IMR-90 (cell line): Measurements from ENCODE around the gene DYNLRB1. TPM values are rescaled to one million over a fixed set of nuclear protein-coding genes. Genes with fewer than 3 reads are reported as not detected.
A peak's percentile ranks its signal among the peaks of the same experiment; 100 is the strongest.

Experiments
- ATAC-seq: fragments of 200-7000 bp; cut with Tn5 transposase; 2 replicates; pipeline ENCODE4 v1.9.1; 2020; ENCODE audit warnings: low read depth, mild to moderate bottlenecking, moderate library complexity
- BruUV-seq: library from RNA; stranded (reverse); fragments of 400-500 nt; replicated peaks from 2 replicates; lab custom pipeline; 2021; lab: Mats Ljungman, UMichigan
- CTCF ChIA-PET: fragments of 300-600 bp; formaldehyde crosslinking; extraction: SDS; loops from one replicate; lab custom pipeline; 2021; ENCODE audit warnings: antibody characterized with exemption; lab: Yijun Ruan, JAX
- POLR2A ChIA-PET: fragments of 300-600 bp; sonication (Branson Sonifier 250); formaldehyde crosslinking; loops from one replicate; lab custom pipeline; 2022; ENCODE audit warnings: antibody characterized with exemption; ENCODE audit not compliant: unreplicated experiment; lab: Charles Lee
- DNase-seq: peaks from one replicate; pipeline ENCODE4 v3.0.0; 2013
- H2AFZ ChIP-seq: replicated peaks from 2 replicates; pipeline ENCODE3; 2013; ENCODE audit warnings: low read length, mild to moderate bottlenecking; ENCODE audit not compliant: poor library complexity
- H2AK5ac ChIP-seq: 2 replicates; pipeline ENCODE4 v1.6.1; 2013; ENCODE audit warnings: low read depth, low read length, inconsistent platforms
- H2AK9ac ChIP-seq: replicated peaks from 2 replicates; pipeline ENCODE3; 2013; ENCODE audit warnings: mild to moderate bottlenecking, low read depth, low read length, moderate library complexity; ENCODE audit not compliant: poor library complexity
- H2BK120ac ChIP-seq: 2 replicates; pipeline ENCODE4 v1.6.1; 2013; ENCODE audit warnings: low read depth, low read length, inconsistent platforms
- H2BK15ac ChIP-seq: 3 replicates; pipeline ENCODE4 v1.6.1; 2013; ENCODE audit warnings: low read depth, low read length, inconsistent platforms
- H2BK20ac ChIP-seq: 2 replicates; pipeline ENCODE4 v1.6.1; 2013; ENCODE audit warnings: low read depth, mild to moderate bottlenecking, inconsistent platforms, low read length, moderate library complexity
- H2BK5ac ChIP-seq: 2 replicates; pipeline ENCODE4 v1.6.1; 2013; ENCODE audit warnings: mild to moderate bottlenecking, low read depth, low read length, inconsistent platforms; ENCODE audit not compliant: poor library complexity, severe bottlenecking
- H3K14ac ChIP-seq: replicated peaks from 2 replicates; pipeline ENCODE4 v1.6.1; 2013; ENCODE audit warnings: low read depth, low read length, inconsistent platforms
- H3K18ac ChIP-seq: 2 replicates; pipeline ENCODE4 v1.6.1; 2013; ENCODE audit warnings: low read depth, low read length, control low read depth
- H3K23ac ChIP-seq: 2 replicates; pipeline ENCODE4 v1.6.1; 2013; ENCODE audit warnings: low read depth, low read length, inconsistent platforms
- H3K27ac ChIP-seq: 2 replicates; pipeline ENCODE4 v1.5.1; 2013; ENCODE audit warnings: mild to moderate bottlenecking, control low read depth, low read length; ENCODE audit not compliant: insufficient read depth
- H3K27me3 ChIP-seq: 2 replicates; pipeline ENCODE4 v1.6.1; 2013; ENCODE audit warnings: low read length; ENCODE audit not compliant: control insufficient read depth, insufficient read depth
- H3K36me3 ChIP-seq: 2 replicates; pipeline ENCODE4 v1.6.1; 2013; ENCODE audit warnings: low read length, mixed read lengths; ENCODE audit not compliant: control insufficient read depth, insufficient read depth
- H3K4ac ChIP-seq: 2 replicates; pipeline ENCODE4 v1.6.1; 2013; ENCODE audit warnings: low read depth, low read length, inconsistent platforms
- H3K4me1 ChIP-seq: 2 replicates; pipeline ENCODE4 v1.6.1; 2013; ENCODE audit warnings: low read length, mixed read lengths; ENCODE audit not compliant: control insufficient read depth, insufficient read depth
- H3K4me2 ChIP-seq: 2 replicates; pipeline ENCODE4 v1.6.1; 2013; ENCODE audit warnings: low read depth, mild to moderate bottlenecking, control low read depth, low read length, moderate library complexity
- H3K4me3 ChIP-seq: 2 replicates; pipeline ENCODE4 v1.5.1; 2013; ENCODE audit warnings: low read depth, mild to moderate bottlenecking, control low read depth, low read length, moderate library complexity; ENCODE audit not compliant: insufficient read depth
- H3K56ac ChIP-seq: 2 replicates; pipeline ENCODE4 v1.6.1; 2013; ENCODE audit warnings: low read length, inconsistent platforms; ENCODE audit not compliant: insufficient read depth; ENCODE audit errors: extremely low read depth
- H3K79me1 ChIP-seq, 2 experiments: 2 replicates each; pipeline ENCODE4 v1.6.1; 2013; ENCODE audit warnings: low read length in 2 of 2, inconsistent platforms in 1 of 2, low read depth in 1 of 2
- H3K9ac ChIP-seq: 2 replicates; pipeline ENCODE4 v1.6.1; 2013; ENCODE audit warnings: low read depth, low read length, control low read depth
- H3K9me1 ChIP-seq: 2 replicates; pipeline ENCODE4 v1.6.1; 2013; ENCODE audit warnings: low read length, inconsistent platforms; ENCODE audit not compliant: insufficient read depth
- H3K9me3 ChIP-seq: 2 replicates; pipeline ENCODE4 v1.6.1; 2013; ENCODE audit warnings: low read length; ENCODE audit not compliant: control insufficient read depth, insufficient read depth
- H4K20me1 ChIP-seq: 2 replicates; pipeline ENCODE4 v1.6.1; 2013; ENCODE audit warnings: low read length, inconsistent platforms; ENCODE audit not compliant: insufficient read depth
- H4K5ac ChIP-seq: 2 replicates; pipeline ENCODE4 v1.6.1; 2013; ENCODE audit warnings: mild to moderate bottlenecking, low read depth, low read length, control low read depth
- H4K8ac ChIP-seq, 2 experiments: 2 replicates each; pipeline ENCODE4 v1.6.1; 2013; ENCODE audit warnings: low read depth in 2 of 2, low read length in 2 of 2, control low read depth in 1 of 2, inconsistent platforms in 1 of 2
- H4K91ac ChIP-seq: 2 replicates; pipeline ENCODE4 v1.6.1; 2013; ENCODE audit warnings: low read depth, low read length, inconsistent platforms; ENCODE audit not compliant: insufficient read depth
- BHLHE40 ChIP-seq: fragments of 150-350 bp; IDR thresholded peaks from 2 replicates; pipeline ENCODE4 v1.6.1; 2016; ENCODE audit warnings: mild to moderate bottlenecking, low read depth, low read length
- CEBPB ChIP-seq: IDR thresholded peaks from 2 replicates; pipeline ENCODE4 v1.6.1; 2012; ENCODE audit warnings: low read depth, low read length, improper control_type of control experiment
- CHD1 ChIP-seq: IDR thresholded peaks from 2 replicates; pipeline ENCODE4 v1.6.1; 2012; ENCODE audit warnings: low read depth, low read length, improper control_type of control experiment
- FOS ChIP-seq: fragments of 150-350 bp; IDR thresholded peaks from 2 replicates; pipeline ENCODE4 v1.6.1; 2016; ENCODE audit warnings: low read depth, low read length
- MAFK ChIP-seq: IDR thresholded peaks from 2 replicates; pipeline ENCODE4 v1.6.1; 2012; ENCODE audit warnings: low read depth, low read length, improper control_type of control experiment
- MAZ ChIP-seq: IDR thresholded peaks from 2 replicates; pipeline ENCODE4 v1.6.1; 2012; ENCODE audit warnings: low read depth, mild to moderate bottlenecking, low read length, improper control_type of control experiment, moderate library complexity, borderline replicate concordance
- NFE2L2 ChIP-seq: fragments of 150-350 bp; IDR thresholded peaks from 2 replicates; pipeline ENCODE4 v1.6.1; 2016; ENCODE audit warnings: low read depth, mild to moderate bottlenecking, low read length
- RFX5 ChIP-seq: IDR thresholded peaks from 2 replicates; pipeline ENCODE4 v1.8.0; 2012; ENCODE audit warnings: low read depth, mild to moderate bottlenecking, low read length, moderate library complexity
- WGBS, 2 experiments: methylation state at CpG; one replicate each; pipeline versions ENCODE4 v1.1.5 to v1.1.7; 2013; ENCODE audit warnings: missing lambda C conversion rate in 2 of 2; ENCODE audit not compliant: insufficient read length in 1 of 2; ENCODE audit errors: extremely low coverage in 2 of 2; 5-methylcytosine and 5-hydroxymethylcytosine counted together
- dilution Hi-C: fragments of 300-500 bp; cut with HindIII; formaldehyde crosslinking; loops from one replicate; pipeline ENCODE4 v1.14.3; 2018; ENCODE audit warnings: low sequenced_read_pairs; ENCODE audit not compliant: unreplicated experiment
- in situ Hi-C: fragments of 300-500 bp; cut with MboI; formaldehyde crosslinking; loops from 3 replicates; pipeline ENCODE4 v1.14.3; 2019; ENCODE audit warnings: low sequenced_read_pairs, inconsistent platforms, mixed read lengths
- intact Hi-C: fragments of 100-400 bp; cut with micrococcal nuclease; formaldehyde crosslinking; loops from 2 replicates; pipeline ENCODE4 v1.10.0; 2022
- polyA plus RNA-seq, 3 experiments: library from polyadenylated mRNA; depleted of rRNA; stranded (reverse); fragments of >200 nt; gene quantifications; 2 replicates each; pipeline ENCODE4 v1.2.3, GENCODE V29; 2012; ENCODE audit warnings: low replicate concordance in 1 of 3
- total RNA-seq: library from RNA; depleted of rRNA; stranded (reverse); fragments of >200 nt; gene quantifications from 2 replicates; pipeline ENCODE4 v1.2.3, GENCODE V29; 2012
- TF ChIP-seq, protein P1 (sequence below): fragments of 150-350 bp; IDR thresholded peaks from 2 replicates; pipeline ENCODE4 v1.6.1; 2017; ENCODE audit warnings: mild to moderate bottlenecking, antibody characterized with exemption, low read length, low read depth
- TF ChIP-seq, protein P2 (sequence below): fragments of 150-350 bp; IDR thresholded peaks from 2 replicates; pipeline ENCODE4 v1.6.1; 2016; ENCODE audit warnings: low read depth, mild to moderate bottlenecking, low read length, moderate library complexity, borderline replicate concordance
- TF ChIP-seq, protein P3 (sequence below): conservative IDR thresholded peaks from 2 replicates; pipeline ENCODE4 v1.5.1; 2012; ENCODE audit warnings: mild to moderate bottlenecking, low read depth, low read length, improper control_type of control experiment

The DYNLRB1 gene
- total and polyA plus RNA-seq, 2 of the 4 experiments (the other 2 are of a cell fraction): 82.4 to 380 TPM

DNA sequence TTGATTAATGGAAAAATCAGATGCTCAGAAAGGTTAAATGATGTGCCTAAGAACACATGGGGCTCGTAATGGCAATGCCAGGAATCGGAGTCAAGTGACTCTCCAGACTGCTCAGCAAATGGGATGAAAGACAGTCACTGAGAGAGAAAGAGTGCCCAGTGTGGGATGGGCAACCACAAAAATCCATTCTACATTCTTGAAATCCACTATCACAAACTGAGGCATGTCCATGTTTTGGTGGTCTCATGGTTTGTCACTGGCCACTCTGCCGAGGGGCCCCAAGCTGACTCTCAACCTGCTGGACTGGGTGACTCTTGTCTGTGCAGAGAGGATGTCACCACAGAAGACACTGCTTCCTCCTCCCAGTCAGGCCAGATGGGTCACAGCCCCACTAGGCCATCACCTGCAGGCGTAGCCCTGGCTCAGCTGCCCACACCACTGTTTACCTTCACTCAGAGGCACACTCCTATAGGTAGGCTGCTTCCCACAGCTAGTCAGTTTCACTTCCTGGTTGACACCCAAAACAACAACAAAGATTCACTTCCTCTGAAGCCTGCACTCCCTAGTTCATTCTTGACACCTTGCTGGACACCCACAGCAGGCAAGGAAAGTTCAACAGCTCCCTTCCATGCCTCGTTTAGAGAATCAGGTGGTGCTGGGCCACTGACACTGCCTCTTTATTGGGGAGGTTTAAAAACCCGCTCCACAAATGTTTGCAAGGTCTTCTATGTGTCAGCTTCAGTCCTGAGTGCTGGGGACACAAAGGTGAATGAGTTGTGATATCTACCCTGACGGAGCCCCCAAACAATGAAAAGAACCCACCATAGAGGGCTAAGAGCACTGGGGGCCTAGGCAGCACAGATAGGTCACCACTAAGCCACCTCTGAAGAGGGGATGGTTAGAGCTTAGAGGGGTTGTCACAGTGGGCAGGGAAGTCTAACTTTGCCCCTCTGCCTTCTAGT lies 64.0 kb downstream of the DYNLRB1 start:
- Histone ChIP-seq H3K4ac (peak overlapping the region; percentile 60), H3K27me3 (no peaks in the 10 kb centered on the region), H3K18ac (no peak overlapping the region), H2AK9ac (no peak overlapping the region), H4K91ac (peak overlapping the region; percentile 29; the same call in 1 of the 2 replicates), H3K4me2 (no peak overlapping the region), H3K9me1 (peaks cover 17% of the 10 kb centered on the region), H4K20me1 (no peaks in the 10 kb centered on the region), H3K23ac (no peak overlapping the region), H3K27ac (no peak overlapping the region), H2AFZ (peak overlapping the region; percentile 64), H3K4me1 (peaks cover 17% of the 10 kb centered on the region), H2BK5ac (peak overlapping the region; percentile 10), H2BK20ac (no peak overlapping the region), H3K56ac (no peak overlapping the region), H3K9me3 (no peaks in the 10 kb centered on the region), H4K8ac (peak overlapping the region in 1 of 2 experiments; percentile 30; a peak in 1 of 4 replicates), H4K5ac (no peak overlapping the region), H3K36me3 (peaks cover 4% of the 10 kb centered on the region), H2AK5ac (peak overlapping the region; percentile 15; the same call in 1 of the 2 replicates), H3K79me1 (no peaks in the 10 kb centered on the region; a peak in 1 of 4 replicates), H2BK15ac (no peak overlapping the region; the same call in 2 of the 3 replicates), H3K4me3 (no peak overlapping the region), H3K14ac (no peak overlapping the region), H2BK120ac (peak overlapping the region; percentile 28; the same call in 1 of the 2 replicates), H3K9ac (no peak overlapping the region)
- CTCF ChIA-PET: interaction anchor here (1.5 to 2.8 kb wide), 2 partner anchors 18 to 189 kb away, joined by 4 to 12 read pairs; no protein-coding TSS in a partner anchor
- in situ Hi-C loops (loop anchor here (10.0 kb wide), 1 partner anchor 185 kb away; no protein-coding TSS in a partner anchor), dilution Hi-C loops (no loop called here), intact Hi-C loops (loop anchor here (1.0 to 10.0 kb wide), 3 partner anchors 128 to 385 kb away; no protein-coding TSS in a partner anchor)
- POLR2A ChIA-PET: no interaction called here
- ATAC-seq (peak; percentile 28), DNase-seq (peak; percentile 34)
- 50% methylated on average over 2 of the region's 7 CpGs; no CpG with 5 or more reads in 1 of the 2 experiments for WGBS, 2 experiments
- TF ChIP-seq NFE2L2 (no peak), MAFK (no peak), MAZ (no peak), CEBPB (no peak), CHD1 (no peak), RFX5 (no peak), BHLHE40 (no peak), FOS (no peak)
- TF ChIP-seq, protein P1, sequence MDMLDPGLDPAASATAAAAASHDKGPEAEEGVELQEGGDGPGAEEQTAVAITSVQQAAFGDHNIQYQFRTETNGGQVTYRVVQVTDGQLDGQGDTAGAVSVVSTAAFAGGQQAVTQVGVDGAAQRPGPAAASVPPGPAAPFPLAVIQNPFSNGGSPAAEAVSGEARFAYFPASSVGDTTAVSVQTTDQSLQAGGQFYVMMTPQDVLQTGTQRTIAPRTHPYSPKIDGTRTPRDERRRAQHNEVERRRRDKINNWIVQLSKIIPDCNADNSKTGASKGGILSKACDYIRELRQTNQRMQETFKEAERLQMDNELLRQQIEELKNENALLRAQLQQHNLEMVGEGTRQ: no peak
- TF ChIP-seq, protein P2, sequence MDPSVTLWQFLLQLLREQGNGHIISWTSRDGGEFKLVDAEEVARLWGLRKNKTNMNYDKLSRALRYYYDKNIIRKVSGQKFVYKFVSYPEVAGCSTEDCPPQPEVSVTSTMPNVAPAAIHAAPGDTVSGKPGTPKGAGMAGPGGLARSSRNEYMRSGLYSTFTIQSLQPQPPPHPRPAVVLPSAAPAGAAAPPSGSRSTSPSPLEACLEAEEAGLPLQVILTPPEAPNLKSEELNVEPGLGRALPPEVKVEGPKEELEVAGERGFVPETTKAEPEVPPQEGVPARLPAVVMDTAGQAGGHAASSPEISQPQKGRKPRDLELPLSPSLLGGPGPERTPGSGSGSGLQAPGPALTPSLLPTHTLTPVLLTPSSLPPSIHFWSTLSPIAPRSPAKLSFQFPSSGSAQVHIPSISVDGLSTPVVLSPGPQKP: no peak
- TF ChIP-seq, protein P3, sequence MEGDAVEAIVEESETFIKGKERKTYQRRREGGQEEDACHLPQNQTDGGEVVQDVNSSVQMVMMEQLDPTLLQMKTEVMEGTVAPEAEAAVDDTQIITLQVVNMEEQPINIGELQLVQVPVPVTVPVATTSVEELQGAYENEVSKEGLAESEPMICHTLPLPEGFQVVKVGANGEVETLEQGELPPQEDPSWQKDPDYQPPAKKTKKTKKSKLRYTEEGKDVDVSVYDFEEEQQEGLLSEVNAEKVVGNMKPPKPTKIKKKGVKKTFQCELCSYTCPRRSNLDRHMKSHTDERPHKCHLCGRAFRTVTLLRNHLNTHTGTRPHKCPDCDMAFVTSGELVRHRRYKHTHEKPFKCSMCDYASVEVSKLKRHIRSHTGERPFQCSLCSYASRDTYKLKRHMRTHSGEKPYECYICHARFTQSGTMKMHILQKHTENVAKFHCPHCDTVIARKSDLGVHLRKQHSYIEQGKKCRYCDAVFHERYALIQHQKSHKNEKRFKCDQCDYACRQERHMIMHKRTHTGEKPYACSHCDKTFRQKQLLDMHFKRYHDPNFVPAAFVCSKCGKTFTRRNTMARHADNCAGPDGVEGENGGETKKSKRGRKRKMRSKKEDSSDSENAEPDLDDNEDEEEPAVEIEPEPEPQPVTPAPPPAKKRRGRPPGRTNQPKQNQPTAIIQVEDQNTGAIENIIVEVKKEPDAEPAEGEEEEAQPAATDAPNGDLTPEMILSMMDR: no peak
- no TSS peak for BruUV-seq
